Gastroesophageal sphincter (tissue), 3 donors: ENCODE results near the gene COL15A1.

Source experiments
- EP300 ChIP-seq: sonication (generic); formaldehyde crosslinking; IDR thresholded peaks from one replicate; pipeline ENCODE4 v1.6.1; 2017; ENCODE audit warnings: antibody characterized with exemption, mild to moderate bottlenecking
- POLR2A ChIP-seq, 2 donors: fragments of 450-650 bp; IDR thresholded peaks; one replicate each; pipeline ENCODE4 v1.6.1; 2017; ENCODE audit warnings: antibody characterized with exemption in 2 of 2, mild to moderate bottlenecking in 2 of 2, moderate library complexity in 1 of 2
- TF ChIP-seq, protein P1 (sequence below), 4 experiments: fragments of 200-600 bp in 2 of 4; fragments of 450-650 bp in 2 of 4; sonication (generic) in 1 of 4; IDR thresholded peaks; one replicate each; pipeline ENCODE4 v1.5.1; 2017 to 2019; ENCODE audit warnings: antibody characterized with exemption in 4 of 4, mild to moderate bottlenecking in 2 of 4, moderate library complexity in 2 of 4

DNA sequence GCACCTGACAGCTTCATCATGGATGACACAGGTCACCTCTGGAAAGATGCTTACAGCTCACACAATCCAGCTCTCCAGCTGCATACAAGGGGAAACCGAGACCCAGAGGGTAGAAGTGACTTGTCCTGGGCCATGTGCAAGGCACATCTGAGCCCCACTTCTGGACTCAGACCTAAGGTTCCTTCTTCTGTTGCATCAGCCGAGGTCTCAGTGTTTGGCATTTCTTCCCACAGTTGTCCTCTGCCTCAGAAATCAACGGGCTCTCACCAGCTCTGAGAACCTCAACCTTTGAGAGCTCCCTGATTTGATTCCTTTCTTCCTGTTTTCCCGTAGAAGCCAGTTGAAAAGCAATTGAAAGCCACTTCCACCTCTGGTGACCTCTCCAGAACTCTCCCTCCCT lies 38.7 kb upstream of the COL15A1 start:
- TF ChIP-seq EP300 = no peak
- TF ChIP-seq, protein P1, sequence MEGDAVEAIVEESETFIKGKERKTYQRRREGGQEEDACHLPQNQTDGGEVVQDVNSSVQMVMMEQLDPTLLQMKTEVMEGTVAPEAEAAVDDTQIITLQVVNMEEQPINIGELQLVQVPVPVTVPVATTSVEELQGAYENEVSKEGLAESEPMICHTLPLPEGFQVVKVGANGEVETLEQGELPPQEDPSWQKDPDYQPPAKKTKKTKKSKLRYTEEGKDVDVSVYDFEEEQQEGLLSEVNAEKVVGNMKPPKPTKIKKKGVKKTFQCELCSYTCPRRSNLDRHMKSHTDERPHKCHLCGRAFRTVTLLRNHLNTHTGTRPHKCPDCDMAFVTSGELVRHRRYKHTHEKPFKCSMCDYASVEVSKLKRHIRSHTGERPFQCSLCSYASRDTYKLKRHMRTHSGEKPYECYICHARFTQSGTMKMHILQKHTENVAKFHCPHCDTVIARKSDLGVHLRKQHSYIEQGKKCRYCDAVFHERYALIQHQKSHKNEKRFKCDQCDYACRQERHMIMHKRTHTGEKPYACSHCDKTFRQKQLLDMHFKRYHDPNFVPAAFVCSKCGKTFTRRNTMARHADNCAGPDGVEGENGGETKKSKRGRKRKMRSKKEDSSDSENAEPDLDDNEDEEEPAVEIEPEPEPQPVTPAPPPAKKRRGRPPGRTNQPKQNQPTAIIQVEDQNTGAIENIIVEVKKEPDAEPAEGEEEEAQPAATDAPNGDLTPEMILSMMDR (IDR thresholded peaks at IDR 0.05) = no peak
- no peak for TF ChIP-seq POLR2A (IDR thresholded peaks at IDR 0.05)
